H1 (cell line): ENCODE measurements around the gene LGALSL. TPM values are rescaled to one million over a fixed set of nuclear protein-coding genes. Genes with fewer than 3 reads are reported as not detected.

Source experiments
- polyA plus RNA-seq, 7 experiments: library from polyadenylated mRNA; depleted of rRNA in 3 of 7; stranded (reverse) in 5 of 7; unstranded in 2 of 7; fragments of >200 nt in 5 of 7; fragments of 200-250 nt in 2 of 7; gene quantifications; 1 replicate in 5 of 7; 2 replicates in 1 of 7; 4 replicates in 1 of 7; pipeline versions ENCODE4 v1.2.1 to v1.2.3, GENCODE V29; 2011 to 2013; ENCODE audit warnings: missing spikeins in 2 of 7, mixed read lengths in 2 of 7
- total RNA-seq: library from RNA; stranded (reverse); fragmentation: NEBNext Ultra II Directional; extraction: Animal tissue kit (Norgen Biotek cat#: 25700); gene quantifications from 2 replicates; pipeline ENCODE4 v1.2.1, GENCODE V29; 2021
- TF ChIP-seq, protein P1 (sequence below): IDR thresholded peaks from 2 replicates; pipeline ENCODE4 v1.6.1; 2011; ENCODE audit warnings: low read length, improper control_type of control experiment

Gene LGALSL
- total and polyA plus RNA-seq, 2 of the 8 experiments (the other 6 are each of a cell fraction or from before 2014, with no cell fraction given) = 13.6 to 32.3 TPM

DNA sequence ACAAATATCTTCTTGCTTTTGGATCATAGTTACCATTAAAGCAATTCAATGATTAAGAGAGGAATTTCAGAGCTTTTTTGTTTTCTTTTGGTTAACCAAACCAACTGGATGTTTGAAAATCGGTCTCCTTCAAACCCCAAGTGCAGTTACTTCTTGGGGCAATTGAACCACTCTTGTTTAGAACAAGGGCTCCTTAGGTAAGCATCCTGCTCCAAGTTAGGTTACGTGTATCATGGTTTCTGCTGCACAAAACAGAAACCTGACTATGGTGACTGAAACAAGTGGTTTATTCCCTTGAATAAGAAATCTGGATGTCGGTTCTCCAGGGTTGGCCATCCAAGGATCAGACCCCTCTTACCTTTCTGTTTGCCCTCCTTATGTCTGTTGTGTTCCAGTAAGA is 16.1 kb upstream of the LGALSL start (continued):
- TF ChIP-seq, protein P1, sequence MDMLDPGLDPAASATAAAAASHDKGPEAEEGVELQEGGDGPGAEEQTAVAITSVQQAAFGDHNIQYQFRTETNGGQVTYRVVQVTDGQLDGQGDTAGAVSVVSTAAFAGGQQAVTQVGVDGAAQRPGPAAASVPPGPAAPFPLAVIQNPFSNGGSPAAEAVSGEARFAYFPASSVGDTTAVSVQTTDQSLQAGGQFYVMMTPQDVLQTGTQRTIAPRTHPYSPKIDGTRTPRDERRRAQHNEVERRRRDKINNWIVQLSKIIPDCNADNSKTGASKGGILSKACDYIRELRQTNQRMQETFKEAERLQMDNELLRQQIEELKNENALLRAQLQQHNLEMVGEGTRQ = no peak
